B cell (primary cell): ENCODE data around the gene ALDH8A1. TPM values are rescaled to one million over a fixed set of nuclear protein-coding genes. Genes with fewer than 3 reads are reported as not detected.

Experiments used
- ATAC-seq: fragments of 200-7000 bp; cut with Tn5 transposase; one replicate; pipeline ENCODE4 v1.10.0; 2021; ENCODE audit warnings: low read depth, mild to moderate bottlenecking, moderate number of reproducible peaks, moderate library complexity
- CTCF ChIA-PET: fragments of 350-600 bp; sonication (Branson Sonifier 250); formaldehyde crosslinking; loops from one replicate; lab custom pipeline; 2021; ENCODE audit warnings: antibody characterized with exemption, inconsistent platforms; lab: Charles Lee
- POLR2A ChIA-PET: fragments of 350-600 bp; sonication (Branson Sonifier 250); formaldehyde crosslinking; loops from one replicate; lab custom pipeline; 2021; ENCODE audit warnings: antibody characterized with exemption; lab: Charles Lee
- DNase-seq: peaks from one replicate; pipeline ENCODE4 v3.0.0; 2013
- H2AFZ ChIP-seq: 2 replicates; pipeline ENCODE4 v1.6.1; 2012; ENCODE audit warnings: mild to moderate bottlenecking, low read depth, low read length; ENCODE audit not compliant: insufficient read depth, poor library complexity, severe bottlenecking
- H3K27ac ChIP-seq, 2 donors: 1 replicate in 1 of 2; 2 replicates in 1 of 2; pipeline ENCODE4 v1.5.1; 2012 to 2013; ENCODE audit warnings: low read length in 2 of 2, mild to moderate bottlenecking in 2 of 2, moderate library complexity in 1 of 2
- H3K27me3 ChIP-seq, 4 experiments: fragments of 200-600 bp in 1 of 4; sonication (generic) in 1 of 4; replicated peaks in 1 of 4; 1 replicate in 2 of 4; 2 replicates in 2 of 4; pipeline versions ENCODE4 v1.6.1 to v1.7.0; 2013 to 2016; ENCODE audit warnings: low read length in 3 of 4, mild to moderate bottlenecking in 2 of 4, mixed read lengths in 1 of 4, moderate library complexity in 1 of 4; ENCODE audit not compliant: insufficient read depth in 4 of 4, control insufficient read depth in 3 of 4; ENCODE audit errors: control extremely low read depth in 1 of 4
- H3K36me3 ChIP-seq, 2 experiments: replicated peaks in 1 of 2; 1 replicate in 1 of 2; 2 replicates in 1 of 2; pipeline versions ENCODE4 v1.6.1 to v1.7.1; 2013; ENCODE audit warnings: low read length in 1 of 2; ENCODE audit not compliant: insufficient read depth in 2 of 2, control insufficient read depth in 1 of 2; ENCODE audit errors: control extremely low read depth in 1 of 2, extremely low read depth in 1 of 2
- H3K4me1 ChIP-seq, 2 donors: fragments of 200-600 bp in 1 of 2; sonication (generic) in 1 of 2; 1 replicate in 1 of 2; 2 replicates in 1 of 2; pipeline versions ENCODE4 v1.5.1 to v1.6.1; 2013 to 2017; ENCODE audit warnings: low read length in 2 of 2; ENCODE audit not compliant: control insufficient read depth in 2 of 2, insufficient read depth in 2 of 2
- H3K4me2 ChIP-seq: replicated peaks from 2 replicates; pipeline ENCODE3; 2012; ENCODE audit warnings: mild to moderate bottlenecking, low read depth, low read length; ENCODE audit not compliant: poor library complexity, severe bottlenecking
- H3K4me3 ChIP-seq, 5 experiments: fragments of 200-600 bp in 1 of 5; sonication (generic) in 1 of 5; 1 replicate in 3 of 5; 2 replicates in 2 of 5; pipeline versions ENCODE4 v1.5.1 to v1.7.0; 2011 to 2016; ENCODE audit warnings: low read length in 4 of 5, mild to moderate bottlenecking in 4 of 5, low read depth in 2 of 5, control low read depth in 1 of 5, moderate library complexity in 1 of 5; ENCODE audit not compliant: insufficient read depth in 1 of 5; ENCODE audit errors: control extremely low read depth in 1 of 5, extremely low read depth in 1 of 5
- H3K79me2 ChIP-seq: fragments of 200-600 bp; sonication (generic); one replicate; pipeline ENCODE4 v1.6.0; 2016; ENCODE audit warnings: low read length; ENCODE audit not compliant: control insufficient read depth, insufficient read depth
- H3K9ac ChIP-seq: fragments of 200-600 bp; sonication (generic); 2 replicates; pipeline ENCODE4 v1.6.1; 2017; ENCODE audit warnings: mild to moderate bottlenecking, low read length, moderate library complexity
- H3K9me3 ChIP-seq, 3 donors: one replicate each; pipeline versions ENCODE4 v1.6.1 to v1.7.1; 2013; ENCODE audit warnings: low read length in 2 of 3; ENCODE audit not compliant: control insufficient read depth in 2 of 3, insufficient read depth in 1 of 3; ENCODE audit errors: control extremely low read depth in 1 of 3
- H4K20me1 ChIP-seq: 2 replicates; pipeline ENCODE4 v1.6.0; 2012; ENCODE audit warnings: mild to moderate bottlenecking, low read length; ENCODE audit not compliant: insufficient read depth, control insufficient read depth, poor library complexity, severe bottlenecking
- H3K27ac Mint-ChIP-seq: one replicate; pipeline ENCODE4 v1.8.0; 2021; ENCODE audit warnings: mixed read lengths
- H3K27me3 Mint-ChIP-seq: one replicate; pipeline ENCODE4 v1.8.0; 2021; ENCODE audit warnings: mixed read lengths
- H3K4me1 Mint-ChIP-seq: one replicate; pipeline ENCODE4 v1.8.0; 2021; ENCODE audit warnings: mixed read lengths
- H3K4me3 Mint-ChIP-seq: one replicate; pipeline ENCODE4 v1.8.0; 2021; ENCODE audit warnings: mixed read lengths
- H3K9me3 Mint-ChIP-seq: one replicate; pipeline ENCODE4 v1.8.0; 2022; ENCODE audit warnings: mixed read lengths; ENCODE audit not compliant: insufficient read depth
- CTCF ChIP-seq: fragments of 200-600 bp; IDR thresholded peaks from one replicate; pipeline ENCODE4 v1.8.0; 2022; ENCODE audit warnings: antibody characterized with exemption, mild to moderate bottlenecking
- EZH2 ChIP-seq: IDR thresholded peaks from 2 replicates; pipeline ENCODE4 v1.6.1; 2012; ENCODE audit warnings: borderline replicate concordance, low read depth, mild to moderate bottlenecking, moderate library complexity, low read length; ENCODE audit not compliant: insufficient read depth, poor library complexity, severe bottlenecking
- WGBS: methylation state at CpG from one replicate; pipeline ENCODE4 v1.1.5; 2013; ENCODE audit warnings: missing lambda C conversion rate; ENCODE audit not compliant: insufficient coverage; 5-methylcytosine and 5-hydroxymethylcytosine counted together
- intact Hi-C: fragments of 100-400 bp; cut with micrococcal nuclease; formaldehyde crosslinking; loops from one replicate; pipeline ENCODE4 v1.10.0; 2022
- polyA plus RNA-seq: library from polyadenylated mRNA; depleted of rRNA; stranded (reverse); fragments of >200 nt; gene quantifications from 2 replicates; pipeline ENCODE4 v1.2.3, GENCODE V29; 2012
- total RNA-seq, 2 donors: library from RNA; stranded (reverse); fragments of 120-200 nt in 1 of 2; gene quantifications; 1 replicate in 1 of 2; 2 replicates in 1 of 2; pipeline versions ENCODE4 v1.2.3 to v1.2.4, GENCODE V29; 2013 to 2022

ALDH8A1 gene
- total and polyA plus RNA-seq, 2 donors (not counting 1 experiment from before 2014, with no cell fraction given), result 0.49 to 1.1 TPM

GRCh38 chr6:134868812-134869211, 81.1 kb downstream of the ALDH8A1 start:
- TF ChIP-seq EZH2, result no peak
- TF ChIP-seq CTCF, result no peak
- Histone ChIP-seq H3K4me3 (no peak overlapping the region), H4K20me1 (no peaks in the 10 kb centered on the region), H2AFZ (no peak overlapping the region), H3K27ac (no peak overlapping the region), H3K4me1 (peaks cover 6 to 13% of the 10 kb centered on the region in 2 donors), H3K27me3 (no peaks in the 10 kb centered on the region), H3K79me2 (no peaks in the 10 kb centered on the region), H3K36me3 (no peaks in the 10 kb centered on the region), H3K9ac (no peak overlapping the region), H3K4me2 (no peak overlapping the region), H3K9me3 (no peaks in the 10 kb centered on the region)
- intact Hi-C loops, result no loop called here
- Mint-ChIP-seq H3K27me3 (peaks cover 3% of the 10 kb centered on the region), H3K4me3 (no peak overlapping the region), H3K27ac (no peak overlapping the region), H3K4me1 (peaks cover 20% of the 10 kb centered on the region), H3K9me3 (no peaks in the 10 kb centered on the region)
- ATAC-seq (no peak), DNase-seq (no peak)
- WGBS, result no CpG with 5 or more reads among the region's 3 CpGs
- ChIA-PET CTCF (no interaction called here), POLR2A (no interaction called here)

Other genes starting within 250 kb of the ALDH8A1 start
- gene HBS1L, start 104.7 kb upstream of the ALDH8A1 start, total RNA-seq, result 58.2 and 58.9 TPM in 2 replicates
- gene HBS1L, start 104.7 kb upstream of the ALDH8A1 start, polyA plus RNA-seq, result 10.3 and 19.2 TPM in 2 replicates
- 1.1 and 1.4 TPM in 2 replicates for gene MYB, start 231.2 kb upstream of the ALDH8A1 start, total RNA-seq
- 0.45 and 0.46 TPM in 2 replicates for gene MYB, start 231.2 kb upstream of the ALDH8A1 start, polyA plus RNA-seq